Measurements from ENCODE around the gene CES4A.

Gene CES4A

GRCh38 chr16:66988197-66988788 lies at the start of gene CES4A:
Gene CES4A, plus strand, starts transcription at chr16:66988589. Its CDS starts 184 bp downstream, at chr16:66988773.
- Histone ChIP-seq H3K9ac (ENCODE audit: low read length) (no peak within 1 kb of the TSS), H3F3A (ENCODE audit: insufficient read depth, low read length) (no peaks in the 10 kb centered on the region), H3K4me1 (ENCODE audit: insufficient read depth, low read length, severe bottlenecking) (no peaks in the 10 kb centered on the region), H3K4me3 (ENCODE audit: low read depth, low read length, poor library complexity, severe bottlenecking) (no peak within 1 kb of the TSS), H3K9me2 (ENCODE audit: low read depth, low read length) (no peaks in the 10 kb centered on the region), H3K27ac (ENCODE audit: low read depth, low read length, poor library complexity, severe bottlenecking) (no peak within 1 kb of the TSS), H3K27me3 (ENCODE audit: insufficient read depth, low read length) (no peaks in the 10 kb centered on the region), H3K36me3 (ENCODE audit: insufficient read depth, low read length) (no peaks in the 10 kb centered on the region), H2AFZ (ENCODE audit: low read length) (no peak within 1 kb of the TSS), H3K4me2 (ENCODE audit: low read length) (no peak within 1 kb of the TSS), H3K79me2 (ENCODE audit: insufficient read depth, low read length) (no peaks in the 10 kb centered on the region), H4K20me1 (ENCODE audit: insufficient read depth, low read length) (no peaks in the 10 kb centered on the region), H3K9me3 (ENCODE audit: low read length) (no peaks in the 10 kb centered on the region)
- TF ChIP-seq, protein P1, sequence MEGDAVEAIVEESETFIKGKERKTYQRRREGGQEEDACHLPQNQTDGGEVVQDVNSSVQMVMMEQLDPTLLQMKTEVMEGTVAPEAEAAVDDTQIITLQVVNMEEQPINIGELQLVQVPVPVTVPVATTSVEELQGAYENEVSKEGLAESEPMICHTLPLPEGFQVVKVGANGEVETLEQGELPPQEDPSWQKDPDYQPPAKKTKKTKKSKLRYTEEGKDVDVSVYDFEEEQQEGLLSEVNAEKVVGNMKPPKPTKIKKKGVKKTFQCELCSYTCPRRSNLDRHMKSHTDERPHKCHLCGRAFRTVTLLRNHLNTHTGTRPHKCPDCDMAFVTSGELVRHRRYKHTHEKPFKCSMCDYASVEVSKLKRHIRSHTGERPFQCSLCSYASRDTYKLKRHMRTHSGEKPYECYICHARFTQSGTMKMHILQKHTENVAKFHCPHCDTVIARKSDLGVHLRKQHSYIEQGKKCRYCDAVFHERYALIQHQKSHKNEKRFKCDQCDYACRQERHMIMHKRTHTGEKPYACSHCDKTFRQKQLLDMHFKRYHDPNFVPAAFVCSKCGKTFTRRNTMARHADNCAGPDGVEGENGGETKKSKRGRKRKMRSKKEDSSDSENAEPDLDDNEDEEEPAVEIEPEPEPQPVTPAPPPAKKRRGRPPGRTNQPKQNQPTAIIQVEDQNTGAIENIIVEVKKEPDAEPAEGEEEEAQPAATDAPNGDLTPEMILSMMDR (IDR thresholded peaks at IDR 0.05; ENCODE audit: low read length) = no peak
- no peak for TF ChIP-seq EZH2 (IDR thresholded peaks at IDR 0.05; ENCODE audit: borderline replicate concordance, low read length)

- Histone ChIP-seq H3K9me2 (ENCODE audit: low read depth, low read length) (no peaks in the 10 kb centered on the region), H2AFZ (ENCODE audit: low read length) (no peak overlapping the region), H4K20me1 (ENCODE audit: insufficient read depth, low read length) (no peaks in the 10 kb centered on the region), H3K9me3 (ENCODE audit: low read length) (no peaks in the 10 kb centered on the region), H3K27me3 (ENCODE audit: insufficient read depth, low read length) (no peaks in the 10 kb centered on the region), H3K4me2 (ENCODE audit: low read length) (no peak overlapping the region), H3K4me3 (ENCODE audit: low read depth, low read length, poor library complexity, severe bottlenecking) (no peak overlapping the region), H3K4me1 (ENCODE audit: insufficient read depth, low read length, severe bottlenecking) (peaks cover 12% of the 10 kb centered on the region), H3K79me2 (ENCODE audit: insufficient read depth, low read length) (no peaks in the 10 kb centered on the region), H3K27ac (ENCODE audit: low read depth, low read length, poor library complexity, severe bottlenecking) (no peak overlapping the region), H3K9ac (ENCODE audit: low read length) (no peak overlapping the region), H3K36me3 (ENCODE audit: insufficient read depth, low read length) (peaks cover 18% of the 10 kb centered on the region; the same call in 1 of the 2 replicates), H3F3A (ENCODE audit: insufficient read depth, low read length) (no peaks in the 10 kb centered on the region)
- TF ChIP-seq EZH2 (IDR thresholded peaks at IDR 0.05; ENCODE audit: borderline replicate concordance, low read length) = no peak
- TF ChIP-seq, protein P1 (IDR thresholded peaks at IDR 0.05; ENCODE audit: low read length) = no peak
Measured at GRCh38 chr16:66939366-66939765, 49.0 kb upstream of the CES4A start.

- TF ChIP-seq EZH2 (IDR thresholded peaks at IDR 0.05; ENCODE audit: borderline replicate concordance, low read length) = no peak
- TF ChIP-seq, protein P1 (IDR thresholded peaks at IDR 0.05; ENCODE audit: low read length) = no peak
Measured at GRCh38 chr16:66940236-66940635, 48.2 kb upstream of the CES4A start.

More at GRCh38 chr16:66940236-66940635, 48.2 kb upstream of the CES4A start:
- Histone ChIP-seq H3K27ac (ENCODE audit: low read depth, low read length, poor library complexity, severe bottlenecking) (no peak overlapping the region), H3K36me3 (ENCODE audit: insufficient read depth, low read length) (peaks cover 18% of the 10 kb centered on the region; the same call in 1 of the 2 replicates), H3K27me3 (ENCODE audit: insufficient read depth, low read length) (no peaks in the 10 kb centered on the region), H3K9ac (ENCODE audit: low read length) (no peak overlapping the region), H3K79me2 (ENCODE audit: insufficient read depth, low read length) (no peaks in the 10 kb centered on the region), H2AFZ (ENCODE audit: low read length) (no peak overlapping the region), H3K9me3 (ENCODE audit: low read length) (no peaks in the 10 kb centered on the region), H3K9me2 (ENCODE audit: low read depth, low read length) (no peaks in the 10 kb centered on the region), H3K4me2 (ENCODE audit: low read length) (no peak overlapping the region), H3K4me1 (ENCODE audit: insufficient read depth, low read length, severe bottlenecking) (peaks cover 8% of the 10 kb centered on the region), H4K20me1 (ENCODE audit: insufficient read depth, low read length) (no peaks in the 10 kb centered on the region), H3K4me3 (ENCODE audit: low read depth, low read length, poor library complexity, severe bottlenecking) (no peak overlapping the region), H3F3A (ENCODE audit: insufficient read depth, low read length) (no peaks in the 10 kb centered on the region)
